ENCODE data around the gene WHRN.

GRCh38 chr9:114450833-114451706 is 54.2 kb downstream of the WHRN start:
- TF ChIP-seq CTCF (IDR thresholded peaks at IDR 0.05; ENCODE audit: insufficient read depth, low read length, poor library complexity, severe bottlenecking): no peak
- TF ChIP-seq EZH2phosphoT487 (conservative IDR thresholded peaks at IDR 0.05; ENCODE audit: low read length): no peak
